Aorta (tissue), 5 donors: ENCODE measurements around the gene ZNF653. TPM values are rescaled to one million over a fixed set of nuclear protein-coding genes. Genes with fewer than 3 reads are reported as not detected.

ENCODE experiments used
- ATAC-seq: fragments of 200-7000 bp; cut with Tn5 transposase; one replicate; pipeline ENCODE4 v1.9.1; 2022; ENCODE audit warnings: moderate library complexity; ENCODE audit not compliant: low FRiP score
- DNase-seq, 2 donors: peaks; one replicate each; pipeline ENCODE4 v3.0.0-alpha.2; 2020
- H3K27ac ChIP-seq, 2 donors: one replicate each; pipeline ENCODE4 v1.5.1; 2013; ENCODE audit warnings: low read length in 2 of 2, mild to moderate bottlenecking in 2 of 2, moderate library complexity in 2 of 2, control low read depth in 1 of 2, inconsistent platforms in 1 of 2, low read depth in 1 of 2
- H3K27me3 ChIP-seq, 2 donors: one replicate each; pipeline ENCODE4 v1.6.1; 2013; ENCODE audit warnings: control low read depth in 1 of 2, low read length in 1 of 2, mild to moderate bottlenecking in 1 of 2, moderate library complexity in 1 of 2; ENCODE audit not compliant: insufficient read depth in 2 of 2, control insufficient read depth in 1 of 2
- H3K36me3 ChIP-seq, 2 donors: one replicate each; pipeline ENCODE4 v1.6.1; 2013; ENCODE audit warnings: control low read depth in 1 of 2, low read length in 1 of 2, mild to moderate bottlenecking in 1 of 2; ENCODE audit not compliant: insufficient read depth in 2 of 2, control insufficient read depth in 1 of 2
- H3K4me1 ChIP-seq, 2 donors: one replicate each; pipeline ENCODE4 v1.6.1; 2013; ENCODE audit warnings: low read length in 2 of 2, control low read depth in 1 of 2, mild to moderate bottlenecking in 1 of 2, moderate library complexity in 1 of 2; ENCODE audit not compliant: insufficient read depth in 2 of 2, control insufficient read depth in 1 of 2
- H3K4me3 ChIP-seq, 2 donors: one replicate each; pipeline ENCODE4 v1.5.1; 2013; ENCODE audit warnings: low read length in 2 of 2, control low read depth in 1 of 2, mild to moderate bottlenecking in 1 of 2
- H3K9me3 ChIP-seq: one replicate; pipeline ENCODE4 v1.6.1; 2013; ENCODE audit warnings: mild to moderate bottlenecking, low read length; ENCODE audit not compliant: control insufficient read depth
- WGBS, 2 donors: extraction: QIAGEN DNeasy Blood & Tissue Kit; methylation state at CpG; one replicate each; pipeline ENCODE4 v1.1.7; 2013; 5-methylcytosine and 5-hydroxymethylcytosine counted together
- intact Hi-C, 2 donors: fragments of 100-400 bp; cut with DNase I; formaldehyde crosslinking; loops; one replicate each; pipeline versions ENCODE4 v1.14.2 to v1.15.0; 2022
- polyA plus RNA-seq, 2 donors: library from polyadenylated mRNA; stranded (reverse); fragments of 200-250 nt; gene quantifications; one replicate each; pipeline ENCODE4 v1.2.3, GENCODE V29; 2013
- total RNA-seq, 2 donors: library from RNA; stranded (reverse); fragmentation: NEBNext Ultra II Directional; extraction: Animal tissue kit (Norgen Biotek cat#: 25700); gene quantifications; one replicate each; pipeline ENCODE4 v1.2.1, GENCODE V29; 2021
- donor health status: healthy with polysubstance abuse.
- donor health status: Bipolar disorder and iron deficiency.
- donor health status: DM: no; HTN: no; CAD: no.
- donor health status: DM: no; HTN: no; CAD: no.
- donor health status: DM: yes; HTN: yes; CAD: no.

ZNF653 gene
- total and polyA plus RNA-seq, 4 donors, result 5.4 to 22.5 (median 11.5) TPM

DNA sequence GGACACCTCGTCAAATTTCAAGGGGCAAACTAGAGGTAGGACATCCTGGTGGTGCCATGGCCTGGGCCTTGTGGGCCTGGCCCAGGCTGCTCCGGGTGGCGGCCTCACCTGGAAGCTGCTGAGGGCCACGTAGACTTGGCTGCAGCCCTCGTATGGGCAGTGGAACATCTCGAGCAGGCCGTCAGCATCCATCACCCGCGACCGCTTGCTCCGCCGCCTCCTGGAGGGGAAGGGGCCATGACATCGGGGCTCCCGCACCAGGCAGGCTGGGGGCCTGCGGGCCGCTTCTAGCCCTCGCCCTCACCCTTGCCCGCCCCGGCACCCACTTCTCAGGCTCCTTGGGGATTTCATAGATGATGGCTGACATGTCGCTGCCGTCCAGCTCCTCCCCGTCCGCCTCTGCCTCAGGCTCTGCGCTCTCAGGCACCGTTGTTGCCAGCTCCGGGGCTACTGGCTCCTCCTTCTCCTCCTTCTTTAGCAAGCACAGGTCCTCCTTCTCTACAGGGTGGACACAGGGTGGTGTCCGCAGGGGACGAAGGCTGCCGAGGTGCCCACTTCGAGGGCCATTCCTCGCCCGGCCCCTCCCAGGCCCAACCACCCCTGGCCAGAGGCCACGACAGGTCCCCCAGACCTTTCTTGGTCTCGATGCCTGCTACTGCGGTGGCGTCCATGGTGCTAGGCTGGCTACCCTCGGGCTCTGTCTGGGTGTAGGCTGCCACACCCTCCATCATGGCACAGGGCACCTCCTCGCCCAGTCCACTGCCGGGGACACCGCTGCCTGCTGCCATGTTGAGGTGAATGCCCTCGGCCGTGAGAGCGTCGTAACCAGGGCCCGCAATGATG is 18.8 kb downstream of the ZNF653 start:
- DNase-seq, result no peak
- intact Hi-C loops, result no loop called here
- Histone ChIP-seq H3K36me3 (no peaks in the 10 kb centered on the region), H3K9me3 (no peaks in the 10 kb centered on the region), H3K4me3 (no peak overlapping the region), H3K27ac (no peak overlapping the region), H3K4me1 (no peaks in the 10 kb centered on the region), H3K27me3 (no peaks in the 10 kb centered on the region)
- no peak for ATAC-seq
- 89 to 91% methylated on average over 44 to 45 of the region's 45 CpGs for WGBS, 2 donors

DNA sequence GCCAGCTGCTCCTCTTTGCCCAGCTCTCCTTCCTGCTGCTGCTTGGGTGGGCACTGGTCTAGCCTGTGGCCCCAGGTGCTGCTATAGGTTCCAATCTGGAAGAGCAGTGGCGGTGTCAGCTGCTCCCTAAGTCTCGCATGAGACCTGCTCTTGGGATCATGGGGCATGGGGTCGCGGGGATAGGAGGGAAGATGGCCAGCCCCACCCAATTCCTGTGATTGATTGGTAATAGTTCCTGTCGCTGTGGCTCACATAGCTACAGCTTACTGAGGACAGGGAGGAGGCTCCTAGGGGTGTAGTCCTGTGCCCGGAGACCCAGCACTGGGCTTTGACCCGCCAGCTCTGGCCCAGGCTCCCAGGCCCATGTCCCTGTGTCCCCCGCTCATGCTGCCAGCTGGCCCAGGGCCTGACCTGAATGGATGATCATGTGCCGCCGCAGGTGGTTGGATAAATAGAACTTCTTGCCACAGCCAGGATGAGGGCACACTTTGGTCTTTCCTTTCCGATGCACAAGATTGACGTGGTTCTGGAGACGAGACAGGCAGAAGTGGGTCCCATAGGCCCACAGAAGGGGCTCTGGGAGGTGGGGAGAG is 20.3 kb downstream of the ZNF653 start:
- no peak for DNase-seq
- WGBS, 2 donors, result 90% methylated on average over 13 of the region's 13 CpGs
- no peaks in the 10 kb centered on the region for H3K36me3 ChIP-seq
- intact Hi-C loops, result no loop called here
- no peaks in the 10 kb centered on the region for H3K27me3 ChIP-seq
- no peaks in the 10 kb centered on the region for H3K9me3 ChIP-seq
- no peaks in the 10 kb centered on the region for H3K4me1 ChIP-seq
- no peak overlapping the region for H3K27ac ChIP-seq
- no peak overlapping the region for H3K4me3 ChIP-seq
- ATAC-seq, result no peak

DNA sequence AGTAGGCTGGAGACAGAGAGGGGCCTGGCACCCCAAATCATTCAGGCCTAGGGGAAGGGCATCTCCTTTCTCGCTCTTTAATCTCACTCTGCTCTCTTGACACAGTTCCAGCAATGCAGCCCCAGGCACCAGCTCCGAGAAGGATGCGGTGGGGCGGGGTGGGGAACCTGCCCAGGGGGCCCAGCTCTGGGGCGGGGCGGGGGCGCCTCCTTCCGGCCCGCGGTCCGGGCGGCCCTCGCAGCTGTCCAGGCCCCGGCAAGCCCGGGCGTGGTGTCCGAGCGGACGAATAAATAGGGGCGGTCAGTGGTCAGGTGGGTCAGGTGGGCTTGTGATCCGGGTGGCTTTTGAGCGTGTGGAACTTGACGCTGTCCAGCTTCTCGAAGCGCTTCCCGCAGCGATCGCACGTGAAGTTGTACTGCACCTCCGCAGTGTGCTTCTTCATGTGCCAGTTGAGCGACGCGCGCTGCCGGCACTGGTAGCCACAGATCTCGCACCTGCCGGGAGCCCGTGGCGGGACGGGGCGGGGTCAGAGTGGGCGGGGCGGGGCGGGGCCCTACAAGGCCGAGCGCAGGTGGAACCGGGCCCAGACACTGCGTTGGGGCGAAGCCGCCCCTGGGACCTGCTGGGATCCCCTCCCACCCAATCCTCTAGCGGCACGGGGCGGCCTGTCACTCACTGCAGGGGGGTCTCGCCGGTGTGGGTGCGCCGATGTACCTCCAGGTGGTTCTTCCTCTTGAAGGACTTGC is 22.1 kb downstream of the ZNF653 start:
- Histone ChIP-seq H3K9me3 (no peaks in the 10 kb centered on the region), H3K27ac (no peak overlapping the region), H3K36me3 (no peaks in the 10 kb centered on the region), H3K4me3 (no peak overlapping the region), H3K4me1 (no peaks in the 10 kb centered on the region), H3K27me3 (no peaks in the 10 kb centered on the region)
- intact Hi-C loops, result loop anchor here in 1 of 2 donors (5.0 kb wide), 1 partner anchor 191 kb away; no protein-coding TSS in a partner anchor
- WGBS, 2 donors, result 77 to 83% methylated on average over 53 to 57 of the region's 57 CpGs
- DNase-seq (peak in 1 of 2 donors; percentile 54), ATAC-seq (no peak)

DNA sequence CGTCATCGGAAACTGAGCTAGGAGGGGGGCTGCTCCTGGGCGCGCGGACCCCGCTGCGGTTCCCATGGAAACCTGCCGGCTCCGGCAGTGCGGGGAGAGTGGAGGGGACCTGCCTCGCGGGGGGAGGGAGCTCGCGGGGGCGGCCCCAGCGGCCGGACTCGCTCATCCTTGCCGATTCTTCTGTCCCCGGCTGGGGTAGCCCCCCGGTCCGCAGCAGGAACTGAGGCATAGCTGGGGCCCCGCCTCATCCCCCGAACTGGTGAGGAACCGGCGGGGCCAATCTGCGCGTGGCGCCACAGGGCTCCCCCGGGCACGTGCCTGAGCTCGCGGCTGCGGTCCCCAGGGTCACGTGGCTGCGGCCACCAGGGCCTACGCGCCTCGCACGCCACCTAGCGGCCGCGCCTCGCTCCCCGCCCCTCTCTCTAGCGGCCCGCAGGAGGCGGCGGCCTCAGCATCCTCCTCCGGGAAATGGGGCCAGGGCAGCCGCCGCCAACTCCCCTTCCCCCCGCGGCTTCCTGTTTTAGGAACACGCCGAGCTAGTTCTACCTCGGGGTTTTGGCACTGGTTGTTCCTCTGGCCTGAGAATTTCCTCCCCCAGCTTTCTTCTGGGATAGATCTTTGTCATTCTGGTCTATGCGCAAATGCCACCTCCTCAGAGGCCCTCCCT is 23.1 kb downstream of the ZNF653 start:
- H3K4me3 ChIP-seq, result no peak overlapping the region
- H3K27ac ChIP-seq, result no peak overlapping the region
- DNase-seq, result peak; percentile 89 to 95
- H3K36me3 ChIP-seq, result no peaks in the 10 kb centered on the region
- no peaks in the 10 kb centered on the region for H3K4me1 ChIP-seq
- H3K27me3 ChIP-seq, result no peaks in the 10 kb centered on the region
- intact Hi-C loops, result loop anchor here in 1 of 2 donors (5.0 kb wide), 1 partner anchor 190 kb away; no protein-coding TSS in a partner anchor
- 2 to 4% methylated on average over 44 to 58 of the region's 58 CpGs for WGBS, 2 donors
- peak; percentile 93 for ATAC-seq
- H3K9me3 ChIP-seq, result no peaks in the 10 kb centered on the region

DNA sequence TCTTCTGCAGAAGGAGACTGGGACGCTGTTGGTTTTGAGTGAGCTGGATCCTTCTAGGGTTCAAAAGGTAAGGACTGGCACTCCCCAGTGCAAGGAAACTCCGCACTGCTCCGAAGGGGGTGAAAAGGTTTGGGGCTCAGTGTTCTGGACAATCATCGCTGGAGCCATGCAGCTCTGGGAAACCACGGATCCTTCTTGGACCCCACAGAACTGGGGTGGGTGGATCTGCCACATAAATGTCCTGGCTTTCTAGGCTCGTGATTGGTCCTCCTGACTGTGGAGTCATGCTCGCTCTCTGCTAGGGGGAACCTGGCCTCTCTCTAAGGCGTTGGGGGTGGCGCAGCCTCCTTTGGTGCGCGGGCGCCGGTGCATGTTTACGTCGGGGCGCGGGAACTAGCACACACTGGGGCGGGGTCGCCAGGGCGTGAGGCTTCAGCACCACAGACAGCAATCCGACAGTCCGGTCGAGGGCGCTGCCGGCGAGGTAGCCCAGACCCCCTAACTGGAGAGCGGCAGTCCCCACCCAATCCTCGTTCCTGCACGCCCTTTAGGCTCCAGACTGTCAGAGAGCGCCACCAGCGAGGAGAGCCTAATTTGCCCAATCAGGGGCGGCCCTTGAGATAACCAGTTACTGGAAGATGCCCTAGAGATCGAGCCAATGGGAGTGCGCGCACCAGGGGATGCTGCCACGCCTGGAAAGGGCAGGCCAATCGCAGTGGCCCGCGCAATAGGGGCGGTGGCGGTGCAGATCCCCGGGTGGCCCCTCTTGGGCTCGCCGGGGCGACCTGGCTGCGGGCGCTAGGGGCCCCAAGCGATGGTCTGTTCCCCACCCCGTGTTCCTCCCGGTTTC is 23.9 kb downstream of the ZNF653 start:
- ATAC-seq, result peak; percentile 42
- WGBS, 2 donors, result 4% methylated on average over 50 of the region's 50 CpGs
- no peak overlapping the region for H3K4me3 ChIP-seq
- intact Hi-C loops, result loop anchor here in 1 of 2 donors (5.0 kb wide), 1 partner anchor 189 kb away; no protein-coding TSS in a partner anchor
- H3K27ac ChIP-seq, result no peak overlapping the region
- H3K9me3 ChIP-seq, result no peaks in the 10 kb centered on the region
- no peaks in the 10 kb centered on the region for H3K27me3 ChIP-seq
- H3K4me1 ChIP-seq, result no peaks in the 10 kb centered on the region
- H3K36me3 ChIP-seq, result no peaks in the 10 kb centered on the region
- DNase-seq, result peak; percentile 77 to 88

DNA sequence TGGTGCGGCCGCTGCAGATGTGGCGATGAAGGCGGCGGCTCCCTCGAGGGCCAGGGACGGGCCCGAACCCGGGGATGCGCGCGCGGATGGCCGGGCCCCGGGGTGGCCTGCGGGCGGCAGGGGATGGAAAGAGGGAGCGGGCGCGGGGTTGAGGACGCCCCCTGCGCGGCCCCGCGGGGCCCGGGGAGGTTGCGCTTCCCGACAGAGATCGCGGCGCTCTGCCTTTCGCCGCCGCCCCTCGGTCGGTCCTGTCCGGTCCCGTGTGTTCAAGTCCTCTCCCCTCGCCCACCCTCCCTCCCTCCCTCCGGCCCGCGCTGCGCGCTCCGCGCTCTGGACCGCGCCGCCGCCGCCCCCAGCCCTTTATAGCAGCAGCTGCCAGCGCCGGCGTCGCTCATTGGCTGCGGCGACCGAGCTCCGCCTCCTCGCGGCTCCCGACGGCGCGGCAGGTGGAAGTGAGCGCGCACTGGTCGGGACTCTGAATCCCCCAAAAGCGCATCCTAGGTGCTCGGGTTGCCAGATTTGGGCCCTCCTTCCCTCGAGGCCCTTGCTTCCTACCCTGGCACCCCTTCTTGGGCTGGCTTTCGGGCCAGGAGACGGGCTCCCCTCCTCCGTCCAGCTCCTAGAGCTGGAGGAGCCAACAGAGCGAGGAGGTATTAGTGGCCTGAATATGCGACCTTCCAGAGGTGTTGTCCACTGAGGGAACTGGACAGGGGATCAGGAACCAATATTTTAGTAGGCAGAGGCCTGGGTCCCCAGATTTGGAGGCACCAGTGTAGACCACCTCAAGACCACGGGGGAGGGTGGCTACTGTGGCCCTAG is 24.7 kb downstream of the ZNF653 start, which contains the start of gene ELAVL3:
ELAVL3 (minus strand) TSS at position 332 of the 819 bp plus-strand sequence. CDS start 438 bp downstream, outside the sequence.
- DNase-seq (no peak), ATAC-seq (no peak)
- H3K27ac ChIP-seq, result no peak within 1 kb of the TSS
- no peaks in the 10 kb centered on the region for H3K27me3 ChIP-seq
- H3K4me1 ChIP-seq, result no peaks in the 10 kb centered on the region
- intact Hi-C loops, result loop anchor here in 1 of 2 donors (5.0 kb wide), 1 partner anchor 189 kb away; no protein-coding TSS in a partner anchor
- WGBS, 2 donors, result 9 to 10% methylated on average over 49 to 77 of the region's 77 CpGs
- no peak within 1 kb of the TSS for H3K4me3 ChIP-seq
- H3K36me3 ChIP-seq, result no peaks in the 10 kb centered on the region
- no peaks in the 10 kb centered on the region for H3K9me3 ChIP-seq
